HepG2 (cell line): ENCODE measurements around the gene AKAP10. TPM values are rescaled to one million over a fixed set of nuclear protein-coding genes. Genes with fewer than 3 reads are reported as not detected.

Experiments
- ATAC-seq: fragments of 200-7000 bp; cut with Tn5 transposase; 3 replicates; pipeline ENCODE4 v1.9.1; 2020; ENCODE audit warnings: mild to moderate bottlenecking, moderate library complexity
- BruUV-seq: library from RNA; stranded (reverse); fragments of 400-500 nt; replicated peaks from 2 replicates; lab custom pipeline; 2021; lab: Mats Ljungman, UMichigan
- CTCF ChIA-PET: fragments of 300-600 bp; formaldehyde crosslinking; extraction: SDS; loops from one replicate; lab custom pipeline; 2021; ENCODE audit warnings: low total read pairs, inconsistent platforms, low intra/inter-chr PET ratio; lab: Yijun Ruan, JAX
- POLR2A ChIA-PET: fragments of 350-600 bp; sonication (Branson Sonifier 250); formaldehyde crosslinking; loops from one replicate; lab custom pipeline; 2020; ENCODE audit warnings: antibody characterized with exemption, inconsistent platforms; lab: Yijun Ruan, JAX
- DNase-seq: peaks from one replicate; pipeline ENCODE4 v3.0.0-alpha.2; 2015; ENCODE audit warnings: low spot score
- FAIRE-seq: peaks from 3 replicates; lab custom pipeline; 2011; peaks lifted over from hg19 to GRCh38; lab: Jason Lieb, UNC
- H2AFZ ChIP-seq: one replicate; pipeline ENCODE4 v1.6.1; 2011; ENCODE audit warnings: low read length, inconsistent platforms
- H3K27ac ChIP-seq: fragments of 300-600 bp; 3 replicates; pipeline ENCODE4 v1.8.0; 2011; ENCODE audit warnings: mixed run types, mild to moderate bottlenecking, mixed read lengths, low read length, inconsistent platforms; ENCODE audit not compliant: insufficient read depth; ENCODE audit errors: extremely low read length
- H3K27me3 ChIP-seq, 2 experiments: fragments of 200-600 bp in 1 of 2; 2 replicates in 1 of 2; 3 replicates in 1 of 2; pipeline versions ENCODE4 v1.6.0 to v1.8.0; 2011; ENCODE audit warnings: low read length in 2 of 2, mild to moderate bottlenecking in 2 of 2, moderate library complexity in 2 of 2, inconsistent platforms in 1 of 2; ENCODE audit not compliant: insufficient read depth in 2 of 2, control insufficient read depth in 1 of 2
- H3K36me3 ChIP-seq, 2 experiments: fragments of 200-600 bp in 1 of 2; replicated peaks in 1 of 2; 2 replicates in 1 of 2; 3 replicates in 1 of 2; pipeline versions ENCODE4 v1.5.1 to v1.8.0; 2011; ENCODE audit warnings: low read length in 2 of 2, inconsistent platforms in 1 of 2; ENCODE audit not compliant: insufficient read depth in 2 of 2, control insufficient read depth in 1 of 2
- H3K4me1 ChIP-seq: 2 replicates; pipeline ENCODE4 v1.5.1; 2012; ENCODE audit warnings: low read length, inconsistent platforms; ENCODE audit not compliant: insufficient read depth
- H3K4me2 ChIP-seq: 2 replicates; pipeline ENCODE4 v1.6.0; 2011; ENCODE audit warnings: low read depth, low read length, inconsistent platforms
- H3K4me3 ChIP-seq, 3 experiments: fragments of 200-600 bp in 1 of 3; sonication (generic), shearing (Covaris generic) in 1 of 3; replicated peaks in 1 of 3; 2 replicates each; pipeline ENCODE4 v1.5.1; 2011 to 2016; ENCODE audit warnings: low read length in 3 of 3, inconsistent platforms in 2 of 3, low read depth in 2 of 3, mild to moderate bottlenecking in 2 of 3, control low read depth in 1 of 3, mixed read lengths in 1 of 3; ENCODE audit not compliant: insufficient read depth in 1 of 3
- H3K79me2 ChIP-seq: one replicate; pipeline ENCODE4 v1.6.1; 2011; ENCODE audit warnings: low read length, inconsistent platforms; ENCODE audit not compliant: insufficient read depth
- H3K9ac ChIP-seq: 2 replicates; pipeline ENCODE4 v1.6.0; 2011; ENCODE audit warnings: mild to moderate bottlenecking, low read depth, low read length, inconsistent platforms; ENCODE audit not compliant: insufficient read depth
- H3K9me3 ChIP-seq: 2 replicates; pipeline ENCODE4 v1.5.1; 2012; ENCODE audit warnings: mild to moderate bottlenecking, low read length
- H4K20me1 ChIP-seq: 2 replicates; pipeline ENCODE4 v1.6.0; 2011; ENCODE audit warnings: inconsistent platforms, mild to moderate bottlenecking, low read length, moderate library complexity; ENCODE audit not compliant: insufficient read depth
- ASH2L ChIP-seq: fragments of 300-600, 200-600 bp; sonication (generic); IDR thresholded peaks from 2 replicates; pipeline ENCODE4 v1.7.0; 2017; ENCODE audit warnings: low read depth, mild to moderate bottlenecking, moderate library complexity, mixed read lengths, low read length; ENCODE audit not compliant: insufficient read length
- ERF ChIP-seq: IDR thresholded peaks from 2 replicates; pipeline ENCODE4 v1.6.1; 2018; ENCODE audit warnings: missing biosample characterization, missing genetic modification reagents
- FOXC1 ChIP-seq: sonication (generic); formaldehyde crosslinking; IDR thresholded peaks from 2 replicates; pipeline ENCODE4 v1.8.0; 2022; ENCODE audit warnings: mild to moderate bottlenecking, missing genetic modification reagents, borderline replicate concordance
- MEIS1 ChIP-seq: sonication (generic); formaldehyde crosslinking; IDR thresholded peaks from 2 replicates; pipeline ENCODE4 v1.9.0; 2021; ENCODE audit warnings: mild to moderate bottlenecking, missing genetic modification reagents, moderate library complexity, borderline replicate concordance
- TAF15 ChIP-seq: fragments of 200-400 bp; formaldehyde crosslinking; IDR thresholded peaks from one replicate; pipeline ENCODE4 v1.6.1; 2018; ENCODE audit warnings: mild to moderate bottlenecking, low read depth, low read length; ENCODE audit not compliant: poor library complexity, severe bottlenecking
- ZBTB10 ChIP-seq: sonication (generic); formaldehyde crosslinking; IDR thresholded peaks from 2 replicates; pipeline ENCODE4 v1.4.0; 2020; ENCODE audit warnings: missing genetic modification reagents, borderline replicate concordance
- ZBTB38 ChIP-seq: sonication (generic); formaldehyde crosslinking; IDR thresholded peaks from 2 replicates; pipeline ENCODE4 v1.5.1; 2020; ENCODE audit warnings: mild to moderate bottlenecking, missing genetic modification reagents
- ZFP37 ChIP-seq: sonication (generic); formaldehyde crosslinking; IDR thresholded peaks from 2 replicates; pipeline ENCODE4 v1.4.0; 2020; ENCODE audit warnings: missing genetic modification reagents, borderline replicate concordance
- ZNF121 ChIP-seq: sonication (generic); formaldehyde crosslinking; IDR thresholded peaks from 2 replicates; pipeline ENCODE4 v1.5.0; 2020; ENCODE audit warnings: mild to moderate bottlenecking, missing genetic modification reagents
- ZNF230 ChIP-seq: sonication (generic); formaldehyde crosslinking; IDR thresholded peaks from 2 replicates; pipeline ENCODE4 v1.4.0; 2020; ENCODE audit warnings: mild to moderate bottlenecking, missing genetic modification reagents
- ZNF567 ChIP-seq: sonication (generic); formaldehyde crosslinking; IDR thresholded peaks from 2 replicates; pipeline ENCODE4 v1.8.1; 2023; ENCODE audit warnings: mild to moderate bottlenecking, missing genetic modification reagents, borderline replicate concordance
- WGBS: methylation state at CpG from one replicate; pipeline ENCODE4 v1.1.6; 2017; ENCODE audit warnings: low lambda C conversion rate; 5-methylcytosine and 5-hydroxymethylcytosine counted together
- in situ Hi-C: cut with HindIII; loops from 2 replicates; pipeline ENCODE4 v1.10.0; 2017; ENCODE audit warnings: low pct_unique_long_range_greater_than_20kb; ENCODE audit not compliant: extremely low pct_ligation_motif_present
- intact Hi-C: fragments of 100-400 bp; cut with micrococcal nuclease; formaldehyde crosslinking; loops from one replicate; pipeline ENCODE4 v1.10.0; 2022; ENCODE audit not compliant: unreplicated experiment
- polyA plus RNA-seq, 8 experiments: library from polyadenylated mRNA; depleted of rRNA in 3 of 8; stranded (reverse) in 7 of 8; unstranded in 1 of 8; fragments of >200 nt; fragmentation: Illumina TruSeq in 4 of 8; extraction: Trizol in 4 of 8; gene quantifications; 2 replicates each; pipeline versions ENCODE4 v1.2.1 to v1.2.3, GENCODE V29; 2011 to 2016; ENCODE audit warnings: low read depth in 4 of 8, missing spikeins in 1 of 8, mixed read lengths in 1 of 8; ENCODE audit not compliant: insufficient read depth in 1 of 8
- total RNA-seq, 5 experiments: library from RNA; depleted of rRNA; stranded (reverse); fragments of >200 nt; fragmentation: Illumina TruSeq; extraction: Trizol; gene quantifications; 2 replicates each; pipeline ENCODE4 v1.2.3, GENCODE V29; 2016; ENCODE audit warnings: low read depth in 1 of 5
- TF ChIP-seq, protein P1 (sequence below): sonication (generic); formaldehyde crosslinking; IDR thresholded peaks from 2 replicates; pipeline ENCODE4 v1.5.0; 2020; ENCODE audit warnings: missing genetic modification reagents

AKAP10 gene
- total and polyA plus RNA-seq, 2 of the 13 experiments (the other 11 are each of a cell fraction or from before 2014, with no cell fraction given), result 17.6 to 21.7 TPM

GRCh38 chr17:19978805-19979211, 1.2 kb upstream of the AKAP10 start:
- no TSS peak for BruUV-seq
- Histone ChIP-seq H3K27me3 (no peaks in the 10 kb centered on the region; a peak in 1 of 5 replicates), H3K4me1 (peaks cover 28% of the 10 kb centered on the region), H2AFZ (no peak overlapping the region), H3K9ac (no peak overlapping the region), H3K79me2 (peaks cover 33% of the 10 kb centered on the region), H3K9me3 (no peaks in the 10 kb centered on the region), H3K4me3 (no peak overlapping the region), H3K27ac (no peak overlapping the region), H4K20me1 (no peaks in the 10 kb centered on the region; the same call in 1 of the 2 replicates), H3K36me3 (no peaks in the 10 kb centered on the region; a peak in 3 of 5 replicates), H3K4me2 (no peak overlapping the region)
- intact Hi-C loops, result no loop called here
- no peak for DNase-seq
- no peak for FAIRE-seq
- WGBS, result 95% methylated on average over 13 of the region's 13 CpGs
- POLR2A ChIA-PET, result interaction anchor here (1.4 to 1.9 kb wide), 2 partner anchors 14 to 40 kb away, joined by 4 to 12 read pairs; no protein-coding TSS in a partner anchor
- no peak for TF ChIP-seq TAF15
- no peak for TF ChIP-seq ASH2L
- TF ChIP-seq, protein P1, sequence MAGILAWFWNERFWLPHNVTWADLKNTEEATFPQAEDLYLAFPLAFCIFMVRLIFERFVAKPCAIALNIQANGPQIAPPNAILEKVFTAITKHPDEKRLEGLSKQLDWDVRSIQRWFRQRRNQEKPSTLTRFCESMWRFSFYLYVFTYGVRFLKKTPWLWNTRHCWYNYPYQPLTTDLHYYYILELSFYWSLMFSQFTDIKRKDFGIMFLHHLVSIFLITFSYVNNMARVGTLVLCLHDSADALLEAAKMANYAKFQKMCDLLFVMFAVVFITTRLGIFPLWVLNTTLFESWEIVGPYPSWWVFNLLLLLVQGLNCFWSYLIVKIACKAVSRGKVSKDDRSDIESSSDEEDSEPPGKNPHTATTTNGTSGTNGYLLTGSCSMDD (CRISPR knock-in tag), result no peak
- ATAC-seq, result no peak
- in situ Hi-C loops, result loop anchor here (25.0 kb wide), 1 partner anchor 333 kb away; no protein-coding TSS in a partner anchor
- CTCF ChIA-PET, result no interaction called here

- intact Hi-C loops (no loop called here), in situ Hi-C loops (loop anchor here (25.0 kb wide), 1 partner anchor 334 kb away; no protein-coding TSS in a partner anchor)
- Histone ChIP-seq H3K9me3 (no peaks in the 10 kb centered on the region), H3K4me2 (peak overlapping the region; percentile 76), H3K27me3 (no peaks in the 10 kb centered on the region; a peak in 1 of 5 replicates), H3K4me1 (peaks cover 28% of the 10 kb centered on the region), H2AFZ (peak overlapping the region; percentile 30), H3K27ac (peak overlapping the region; percentile 87), H4K20me1 (no peaks in the 10 kb centered on the region; the same call in 1 of the 2 replicates), H3K36me3 (no peaks in the 10 kb centered on the region; a peak in 3 of 5 replicates), H3K9ac (0 out of 2 replicates have a peak overlapping the region, but pooled peaks have one; percentile 97), H3K4me3 (peak overlapping the region in 1 of 3 experiments; percentile 89; a peak in 2 of 6 replicates), H3K79me2 (peaks cover 38% of the 10 kb centered on the region)
- ATAC-seq, result no peak
- BruUV-seq, result TSS peak; percentile 48
- no peak for FAIRE-seq
- WGBS, result 96% methylated on average over 22 of the region's 22 CpGs
- ChIA-PET CTCF (no interaction called here), POLR2A (interaction anchor here (1.0 to 1.9 kb wide), 5 partner anchors 10 to 440 kb away, joined by 3 to 12 read pairs (median 4); no protein-coding TSS in a partner anchor)
- no peak for DNase-seq
- no peak for TF ChIP-seq ZBTB10 (CRISPR knock-in tag)
- TF ChIP-seq ERF (CRISPR knock-in tag), result no peak
- TF ChIP-seq MEIS1 (CRISPR knock-in tag), result 0 out of 2 replicates have a peak, but pooled peaks have one; percentile 2
- peak; percentile 64; the same call in 1 of the 2 replicates for TF ChIP-seq ZBTB38 (CRISPR knock-in tag)
- TF ChIP-seq ZNF121 (CRISPR knock-in tag), result no peak
- peak; percentile 2; the same call in 1 of the 2 replicates for TF ChIP-seq ZFP37 (CRISPR knock-in tag)
- TF ChIP-seq ZNF230 (CRISPR knock-in tag), result no peak
- TF ChIP-seq ZNF567, result no peak
- TF ChIP-seq FOXC1, result no peak; the same call in 1 of the 2 replicates
Observed at GRCh38 chr17:19978209-19978802, 678 bp upstream of the AKAP10 start.
